Mammary epithelial cell (primary cell): ENCODE data around the gene LGALS3.

Source experiments
- EZH2 ChIP-seq: IDR thresholded peaks from 2 replicates; pipeline ENCODE4 v1.6.1; 2012; ENCODE audit warnings: low read length, inconsistent platforms, borderline replicate concordance
- TF ChIP-seq, protein P1 (sequence below), 2 donors: IDR thresholded peaks in 1 of 2; conservative IDR thresholded peaks in 1 of 2; 2 replicates each; pipeline ENCODE4 v1.5.1; 2011 to 2012; ENCODE audit warnings: inconsistent platforms in 2 of 2, low read length in 2 of 2, mild to moderate bottlenecking in 2 of 2, control low read depth in 1 of 2, low read depth in 1 of 2; ENCODE audit not compliant: insufficient read depth in 1 of 2; ENCODE audit errors: extremely low read depth in 1 of 2

GRCh38 chr14:55188686-55189295, 59.7 kb downstream of the LGALS3 start:
- TF ChIP-seq, protein P1, sequence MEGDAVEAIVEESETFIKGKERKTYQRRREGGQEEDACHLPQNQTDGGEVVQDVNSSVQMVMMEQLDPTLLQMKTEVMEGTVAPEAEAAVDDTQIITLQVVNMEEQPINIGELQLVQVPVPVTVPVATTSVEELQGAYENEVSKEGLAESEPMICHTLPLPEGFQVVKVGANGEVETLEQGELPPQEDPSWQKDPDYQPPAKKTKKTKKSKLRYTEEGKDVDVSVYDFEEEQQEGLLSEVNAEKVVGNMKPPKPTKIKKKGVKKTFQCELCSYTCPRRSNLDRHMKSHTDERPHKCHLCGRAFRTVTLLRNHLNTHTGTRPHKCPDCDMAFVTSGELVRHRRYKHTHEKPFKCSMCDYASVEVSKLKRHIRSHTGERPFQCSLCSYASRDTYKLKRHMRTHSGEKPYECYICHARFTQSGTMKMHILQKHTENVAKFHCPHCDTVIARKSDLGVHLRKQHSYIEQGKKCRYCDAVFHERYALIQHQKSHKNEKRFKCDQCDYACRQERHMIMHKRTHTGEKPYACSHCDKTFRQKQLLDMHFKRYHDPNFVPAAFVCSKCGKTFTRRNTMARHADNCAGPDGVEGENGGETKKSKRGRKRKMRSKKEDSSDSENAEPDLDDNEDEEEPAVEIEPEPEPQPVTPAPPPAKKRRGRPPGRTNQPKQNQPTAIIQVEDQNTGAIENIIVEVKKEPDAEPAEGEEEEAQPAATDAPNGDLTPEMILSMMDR (conservative IDR thresholded peaks at IDR 0.05 in 1 of 2, IDR thresholded peaks at IDR 0.05 in 1 of 2; ENCODE audit: extremely low read depth in 1 of 2, insufficient read depth in 1 of 2, low read depth in 1 of 2, low read length in 2 of 2), result no peak
- no peak for TF ChIP-seq EZH2
